Ascending aorta (tissue), 2 donors: ENCODE results near the gene PIP5K1B. TPM values are rescaled to one million over a fixed set of nuclear protein-coding genes. Genes with fewer than 3 reads are reported as not detected.

Source experiments
- DNase-seq, 2 donors: peaks; one replicate each; pipeline ENCODE4 v3.0.0-alpha.2; 2019; ENCODE audit warnings: low spot score in 2 of 2
- H3K27ac ChIP-seq, 2 donors: fragments of 200-600 bp; sonication (generic); one replicate each; pipeline ENCODE4 v1.5.1; 2016 to 2017; ENCODE audit warnings: mild to moderate bottlenecking in 1 of 2
- H3K27me3 ChIP-seq: fragments of 200-600 bp; sonication (generic); one replicate; pipeline ENCODE4 v1.5.1; 2017
- H3K36me3 ChIP-seq, 2 donors: fragments of 200-600 bp; sonication (generic); one replicate each; pipeline ENCODE4 v1.5.1; 2016
- H3K4me1 ChIP-seq, 2 donors: fragments of 200-600 bp; sonication (generic); one replicate each; pipeline ENCODE4 v1.5.1; 2016 to 2017; ENCODE audit warnings: mild to moderate bottlenecking in 1 of 2
- H3K4me3 ChIP-seq, 2 donors: fragments of 200-600 bp; sonication (generic); one replicate each; pipeline ENCODE4 v1.5.1; 2016 to 2017; ENCODE audit warnings: mild to moderate bottlenecking in 1 of 2
- H3K9me3 ChIP-seq, 2 donors: fragments of 200-600 bp; sonication (generic); one replicate each; pipeline ENCODE4 v1.5.1; 2016
- intact Hi-C: fragments of 100-400 bp; cut with DNase I; formaldehyde crosslinking; loops from one replicate; pipeline ENCODE4 v1.15.1; 2023
- total RNA-seq: library from RNA; depleted of rRNA; stranded (reverse); fragments of >200 nt; gene quantifications from one replicate; pipeline ENCODE4 v1.1.0, GENCODE V29; 2016
- TF ChIP-seq, protein P1 (sequence below), 3 experiments: fragments of 200-600 bp in 2 of 3; fragments of 450-650 bp in 1 of 3; sonication (generic) in 2 of 3; IDR thresholded peaks; one replicate each; pipeline ENCODE4 v1.5.1; 2016 to 2019; ENCODE audit warnings: antibody characterized with exemption in 3 of 3, mild to moderate bottlenecking in 1 of 3, moderate library complexity in 1 of 3

The PIP5K1B gene
- total RNA-seq, 1 donor from 2014 or later: 0.85 TPM

DNA sequence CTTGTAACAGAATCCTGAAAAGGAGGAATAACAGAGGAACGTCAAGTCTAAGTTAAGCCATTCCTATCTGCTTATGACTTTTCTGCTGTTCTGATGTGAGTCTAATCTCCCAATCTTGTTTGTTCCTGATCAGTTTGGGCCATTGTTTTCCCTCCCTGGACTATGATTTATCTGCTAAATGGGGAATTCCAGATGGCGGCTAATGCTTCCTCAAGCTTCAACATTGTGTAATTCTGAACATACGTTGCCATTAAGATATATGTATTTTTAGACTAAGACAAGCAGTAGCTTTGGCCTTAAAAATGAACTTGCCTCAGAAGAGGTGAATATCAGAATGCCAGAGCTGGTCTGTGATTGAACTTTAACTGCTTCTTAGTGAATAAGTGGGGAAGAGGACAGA lies 166.2 kb downstream of the PIP5K1B start:
- intact Hi-C loops: loop anchor here (10.0 kb wide), 1 partner anchor 124 kb away; no protein-coding TSS in a partner anchor
- Histone ChIP-seq H3K36me3 (no peaks in the 10 kb centered on the region), H3K27ac (no peak overlapping the region), H3K4me3 (no peak overlapping the region), H3K27me3 (no peaks in the 10 kb centered on the region), H3K9me3 (no peaks in the 10 kb centered on the region), H3K4me1 (peaks cover 0 to 7% of the 10 kb centered on the region in 2 donors)
- TF ChIP-seq, protein P1, sequence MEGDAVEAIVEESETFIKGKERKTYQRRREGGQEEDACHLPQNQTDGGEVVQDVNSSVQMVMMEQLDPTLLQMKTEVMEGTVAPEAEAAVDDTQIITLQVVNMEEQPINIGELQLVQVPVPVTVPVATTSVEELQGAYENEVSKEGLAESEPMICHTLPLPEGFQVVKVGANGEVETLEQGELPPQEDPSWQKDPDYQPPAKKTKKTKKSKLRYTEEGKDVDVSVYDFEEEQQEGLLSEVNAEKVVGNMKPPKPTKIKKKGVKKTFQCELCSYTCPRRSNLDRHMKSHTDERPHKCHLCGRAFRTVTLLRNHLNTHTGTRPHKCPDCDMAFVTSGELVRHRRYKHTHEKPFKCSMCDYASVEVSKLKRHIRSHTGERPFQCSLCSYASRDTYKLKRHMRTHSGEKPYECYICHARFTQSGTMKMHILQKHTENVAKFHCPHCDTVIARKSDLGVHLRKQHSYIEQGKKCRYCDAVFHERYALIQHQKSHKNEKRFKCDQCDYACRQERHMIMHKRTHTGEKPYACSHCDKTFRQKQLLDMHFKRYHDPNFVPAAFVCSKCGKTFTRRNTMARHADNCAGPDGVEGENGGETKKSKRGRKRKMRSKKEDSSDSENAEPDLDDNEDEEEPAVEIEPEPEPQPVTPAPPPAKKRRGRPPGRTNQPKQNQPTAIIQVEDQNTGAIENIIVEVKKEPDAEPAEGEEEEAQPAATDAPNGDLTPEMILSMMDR (IDR thresholded peaks at IDR 0.05): no peak
- DNase-seq: no peak

DNA sequence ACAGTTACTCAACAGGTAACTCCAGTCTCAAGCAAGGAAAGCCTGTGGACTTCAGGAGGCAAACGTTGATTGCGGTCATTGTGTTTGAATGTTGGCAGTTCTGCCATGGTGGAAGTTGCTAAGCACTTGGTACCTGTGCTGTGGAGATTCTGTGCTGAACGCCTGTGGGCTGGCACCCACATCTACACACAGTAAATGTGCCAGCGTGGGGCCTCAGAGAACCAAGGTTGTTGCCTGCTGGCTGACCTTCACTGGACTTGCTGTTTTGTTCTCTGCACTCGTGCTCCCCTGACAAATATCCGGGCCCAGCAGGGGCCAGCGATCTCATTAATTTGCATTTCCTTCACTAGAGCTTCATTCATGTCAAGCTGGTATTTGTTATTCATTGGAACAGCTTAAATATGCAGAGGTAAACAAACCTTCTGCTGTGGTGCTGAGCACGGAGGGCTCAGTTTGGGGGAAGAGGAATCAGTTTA lies 167.0 kb downstream of the PIP5K1B start:
- intact Hi-C loops: loop anchor here (10.0 kb wide), 1 partner anchor 123 kb away; no protein-coding TSS in a partner anchor
- Histone ChIP-seq H3K4me1 (peaks cover 0 to 7% of the 10 kb centered on the region in 2 donors), H3K27me3 (no peaks in the 10 kb centered on the region), H3K27ac (no peak overlapping the region), H3K9me3 (no peaks in the 10 kb centered on the region), H3K36me3 (no peaks in the 10 kb centered on the region), H3K4me3 (no peak overlapping the region)
- no peak for DNase-seq
- TF ChIP-seq, protein P1 (IDR thresholded peaks at IDR 0.05): no peak

DNA sequence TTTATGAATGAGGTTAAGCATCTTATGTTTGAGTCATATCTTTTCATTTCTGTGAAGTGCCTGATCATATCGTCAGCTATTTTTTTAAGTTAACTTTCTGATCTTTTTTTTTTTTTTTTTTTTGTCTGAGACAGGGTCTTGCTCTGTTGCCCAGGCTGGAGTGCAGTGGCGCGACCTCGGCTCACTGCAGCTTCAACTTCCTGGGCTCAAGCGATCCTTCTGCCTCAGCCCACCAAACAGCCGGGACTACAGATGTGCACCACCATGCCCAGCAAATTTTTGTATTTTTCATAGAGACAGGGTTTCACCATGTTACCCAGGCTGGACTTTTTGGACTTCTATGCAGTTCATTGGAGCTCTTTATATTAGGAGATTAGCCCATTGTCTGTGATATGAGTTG lies 168.1 kb downstream of the PIP5K1B start:
- Histone ChIP-seq H3K4me3 (no peak overlapping the region), H3K4me1 (peaks cover 0 to 7% of the 10 kb centered on the region in 2 donors), H3K36me3 (no peaks in the 10 kb centered on the region), H3K9me3 (no peaks in the 10 kb centered on the region), H3K27ac (no peak overlapping the region), H3K27me3 (no peaks in the 10 kb centered on the region)
- DNase-seq: no peak
- TF ChIP-seq, protein P1 (IDR thresholded peaks at IDR 0.05): no peak
- intact Hi-C loops: loop anchor here (10.0 kb wide), 1 partner anchor 122 kb away; no protein-coding TSS in a partner anchor

DNA sequence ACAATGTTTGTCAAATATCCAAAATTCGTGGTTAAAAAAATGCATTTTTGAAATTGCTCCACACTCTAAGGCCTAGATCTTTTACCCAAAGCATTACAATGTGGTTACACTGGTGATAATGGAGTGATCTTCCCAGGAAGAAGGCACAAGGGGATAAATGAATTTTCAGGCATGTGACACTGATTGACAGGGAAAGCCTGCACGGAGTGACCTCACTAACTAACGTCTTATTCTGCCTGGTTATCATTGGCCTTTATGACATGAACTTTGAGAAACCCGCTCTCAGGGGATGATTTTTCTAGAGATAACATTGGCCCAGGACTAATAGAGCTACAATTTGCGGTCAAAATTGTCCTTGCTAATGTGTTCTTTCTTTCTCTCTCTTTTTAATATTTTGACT lies 171.2 kb downstream of the PIP5K1B start:
- Histone ChIP-seq H3K36me3 (no peaks in the 10 kb centered on the region), H3K27me3 (no peaks in the 10 kb centered on the region), H3K27ac (no peak overlapping the region), H3K4me1 (peaks cover 0 to 3% of the 10 kb centered on the region in 2 donors), H3K9me3 (no peaks in the 10 kb centered on the region), H3K4me3 (no peak overlapping the region)
- DNase-seq: no peak
- intact Hi-C loops: loop anchor here (10.0 kb wide), 1 partner anchor 119 kb away; no protein-coding TSS in a partner anchor
- TF ChIP-seq, protein P1 (IDR thresholded peaks at IDR 0.05): no peak

DNA sequence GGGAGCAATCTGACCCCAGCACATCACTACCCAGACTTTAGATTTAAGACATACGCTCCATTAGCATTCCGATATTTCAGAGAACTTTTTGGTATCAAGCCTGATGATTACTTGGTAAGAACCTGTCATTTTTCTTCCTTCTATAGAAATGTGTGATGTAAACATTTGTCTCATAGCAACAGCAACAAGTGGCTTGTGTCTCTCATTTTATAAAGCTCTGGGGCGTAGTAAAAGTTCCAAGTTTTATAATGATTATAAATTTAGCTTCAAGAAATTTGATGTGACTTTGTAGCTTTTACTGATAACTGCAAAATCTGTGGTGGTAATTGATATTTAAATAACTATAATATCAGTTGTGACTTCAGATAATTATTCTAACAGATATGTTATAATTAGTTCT lies 171.6 kb downstream of the PIP5K1B start:
- no peaks in the 10 kb centered on the region for H3K36me3 ChIP-seq
- H3K9me3 ChIP-seq: no peaks in the 10 kb centered on the region
- H3K27me3 ChIP-seq: no peaks in the 10 kb centered on the region
- peaks cover 0 to 3% of the 10 kb centered on the region in 2 donors for H3K4me1 ChIP-seq
- no peak overlapping the region for H3K27ac ChIP-seq
- TF ChIP-seq, protein P1 (IDR thresholded peaks at IDR 0.05): no peak
- no peak for DNase-seq
- no peak overlapping the region for H3K4me3 ChIP-seq
- intact Hi-C loops: loop anchor here (10.0 kb wide), 1 partner anchor 118 kb away; no protein-coding TSS in a partner anchor
